Prostate gland (tissue), 2 donors: ENCODE results near the gene RBBP9. TPM values are rescaled to one million over a fixed set of nuclear protein-coding genes. Genes with fewer than 3 reads are reported as not detected.
"Not testable (repeated sequence)": the region's sequence is repeated elsewhere in the genome, so short reads cannot be mapped to it uniquely, and the experiment has no call there.

Experiments used
- DNase-seq: peaks from one replicate; pipeline ENCODE4 v3.0.0-alpha.2; 2019; ENCODE audit warnings: low spot score
- H3K27ac ChIP-seq, 2 donors: fragments of 200-600 bp; sonication (generic); 2 replicates each; pipeline ENCODE4 v1.5.1; 2017 to 2019
- H3K27me3 ChIP-seq: fragments of 200-600 bp; sonication (generic); replicated peaks from 2 replicates; pipeline ENCODE4 v1.5.1; 2019; ENCODE audit not compliant: insufficient read depth
- H3K36me3 ChIP-seq, 2 donors: fragments of 200-600 bp; sonication (generic); 1 replicate in 1 of 2; 2 replicates in 1 of 2; pipeline versions ENCODE4 v1.5.1 to v1.8.1; 2017 to 2019
- H3K4me1 ChIP-seq: fragments of 200-600 bp; sonication (generic); replicated peaks from 2 replicates; pipeline ENCODE4 v1.5.1; 2019
- H3K4me3 ChIP-seq, 2 donors: fragments of 200-600 bp; sonication (generic); 2 replicates each; pipeline ENCODE4 v1.5.1; 2017 to 2019
- H3K9me3 ChIP-seq: fragments of 200-600 bp; sonication (generic); 2 replicates; pipeline ENCODE4 v1.5.1; 2017
- CTCF ChIP-seq, 4 experiments: fragments of 200-600 bp in 2 of 4; fragments of 450-650 bp in 2 of 4; sonication (generic) in 2 of 4; IDR thresholded peaks; 1 replicate in 3 of 4; 2 replicates in 1 of 4; pipeline ENCODE4 v1.5.1; 2016 to 2019; ENCODE audit warnings: antibody characterized with exemption in 4 of 4, mild to moderate bottlenecking in 2 of 4, moderate library complexity in 2 of 4
- POLR2A ChIP-seq: fragments of 450-650 bp; IDR thresholded peaks from one replicate; pipeline ENCODE4 v1.6.1; 2016; ENCODE audit warnings: antibody characterized with exemption, mild to moderate bottlenecking
- POLR2AphosphoS5 ChIP-seq: sonication (generic); formaldehyde crosslinking; IDR thresholded peaks from one replicate; pipeline ENCODE4 v1.6.1; 2017; ENCODE audit warnings: antibody characterized with exemption
- WGBS: methylation state at CpG from one replicate; pipeline ENCODE4 v1.1.5; 2018; 5-methylcytosine and 5-hydroxymethylcytosine counted together
- intact Hi-C: fragments of 100-400 bp; cut with DNase I; formaldehyde crosslinking; loops from one replicate; pipeline ENCODE4 v1.14.2; 2022
- total RNA-seq, 2 donors: library from RNA; depleted of rRNA; stranded (reverse); fragments of >200 nt; gene quantifications; one replicate each; pipeline ENCODE4 v1.1.0, GENCODE V29; 2016

Gene RBBP9
- total RNA-seq, 2 donors from 2014 or later = 14.4 to 21.3 TPM

DNA sequence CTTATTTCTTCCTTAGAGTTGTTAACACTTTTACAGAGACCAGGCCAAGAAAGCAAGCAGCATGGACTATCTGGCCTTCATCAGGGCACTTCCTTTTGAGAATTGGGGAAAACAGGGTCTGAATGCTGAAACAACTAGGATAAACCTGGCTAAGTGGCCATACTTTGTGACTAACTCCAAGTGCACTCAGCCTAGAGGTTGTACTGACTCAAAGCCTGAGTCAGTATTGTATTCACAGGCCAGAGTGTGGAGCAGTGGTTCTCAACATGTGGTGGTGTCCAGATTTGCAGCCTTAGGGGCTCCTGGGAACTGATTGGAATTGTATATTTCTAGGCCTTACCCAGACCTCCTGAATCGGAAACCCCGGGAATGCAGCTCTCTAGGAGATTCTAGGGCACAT, 30.8 kb upstream of the RBBP9 start:
- 100% methylated on average over 2 of the region's 2 CpGs for WGBS
- no peak overlapping the region for H3K4me3 ChIP-seq
- DNase-seq = no peak
- H3K9me3 ChIP-seq = no peaks in the 10 kb centered on the region
- H3K27me3 ChIP-seq = no peaks in the 10 kb centered on the region
- no peaks in the 10 kb centered on the region for H3K4me1 ChIP-seq
- peaks cover 11 to 18% of the 10 kb centered on the region in 2 donors for H3K36me3 ChIP-seq
- H3K27ac ChIP-seq = no peak overlapping the region
- no peak for TF ChIP-seq POLR2AphosphoS5
- no peak for TF ChIP-seq CTCF (IDR thresholded peaks at IDR 0.05)
- TF ChIP-seq POLR2A = no peak
- intact Hi-C loops = no loop called here

GRCh38 chr20:18527339-18527738, 30.3 kb upstream of the RBBP9 start:
- DNase-seq = no peak
- H3K27ac ChIP-seq = no peak overlapping the region
- peaks cover 11 to 13% of the 10 kb centered on the region in 2 donors for H3K36me3 ChIP-seq
- no peaks in the 10 kb centered on the region for H3K4me1 ChIP-seq
- no peaks in the 10 kb centered on the region for H3K9me3 ChIP-seq
- H3K4me3 ChIP-seq = no peak overlapping the region
- TF ChIP-seq CTCF (IDR thresholded peaks at IDR 0.05) = no peak
- no peak for TF ChIP-seq POLR2AphosphoS5
- no peak for TF ChIP-seq POLR2A
- 94% methylated on average over 2 of the region's 2 CpGs for WGBS
- intact Hi-C loops = no loop called here
- H3K27me3 ChIP-seq = no peaks in the 10 kb centered on the region

DNA sequence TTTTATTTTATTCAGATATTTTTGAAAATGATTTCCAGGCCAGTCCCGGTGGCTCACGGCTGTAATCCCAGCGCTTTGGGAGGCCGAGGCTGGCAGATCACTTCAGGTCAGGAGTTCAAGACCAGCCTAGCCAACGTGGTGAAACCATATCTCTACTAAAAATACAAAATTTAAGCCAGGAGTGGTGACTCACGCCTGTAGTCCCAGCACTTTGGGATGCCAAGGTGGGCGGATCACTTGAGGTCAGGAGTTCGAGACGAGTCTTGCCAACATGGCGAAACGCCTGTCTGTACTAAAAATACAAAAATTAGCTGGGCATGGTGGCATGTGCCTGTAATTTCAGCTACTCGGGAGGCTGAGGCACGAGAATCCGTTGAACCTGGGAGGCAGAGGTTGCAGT, 29.7 kb upstream of the RBBP9 start:
- H3K4me1 ChIP-seq, H3K4me3 ChIP-seq, H3K9me3 ChIP-seq, DNase-seq, H3K27me3 ChIP-seq, H3K27ac ChIP-seq, intact Hi-C loops: not testable (repeated sequence)
- 79% methylated on average over 14 of the region's 14 CpGs for WGBS
- peaks cover 8 to 11% of the 10 kb centered on the region in 2 donors for H3K36me3 ChIP-seq

GRCh38 chr20:18524646-18525045, 27.6 kb upstream of the RBBP9 start:
- H3K36me3 ChIP-seq = peaks cover 0 to 11% of the 10 kb centered on the region in 2 donors
- 100% methylated on average over 1 of the region's 1 CpG for WGBS
- no peak for TF ChIP-seq POLR2AphosphoS5
- TF ChIP-seq POLR2A = no peak
- no peak for TF ChIP-seq CTCF (IDR thresholded peaks at IDR 0.05)
- no peaks in the 10 kb centered on the region for H3K9me3 ChIP-seq
- intact Hi-C loops = no loop called here
- no peak for DNase-seq
- H3K4me1 ChIP-seq = no peaks in the 10 kb centered on the region
- no peak overlapping the region for H3K4me3 ChIP-seq
- no peaks in the 10 kb centered on the region for H3K27me3 ChIP-seq
- H3K27ac ChIP-seq = no peak overlapping the region

DNA sequence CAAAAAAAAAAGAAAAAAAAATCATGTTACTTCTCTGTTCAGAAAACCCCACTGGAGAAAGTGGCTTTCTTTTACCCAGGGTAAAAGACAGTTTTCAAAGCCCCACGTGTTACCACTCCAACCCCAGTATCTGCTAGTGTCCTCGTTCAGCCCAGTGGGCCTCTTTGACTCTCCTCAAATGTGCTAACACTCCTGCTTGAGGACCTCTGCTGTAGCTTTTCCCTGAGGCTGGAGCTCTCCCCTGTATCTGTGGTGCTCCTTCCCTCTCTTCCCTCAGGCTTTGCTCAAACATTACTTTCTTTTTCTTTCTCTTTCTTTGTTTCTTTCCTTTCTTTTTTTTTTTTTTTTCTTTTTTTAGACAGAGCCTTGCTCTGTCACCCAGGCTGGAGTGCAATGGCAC, 26.0 kb upstream of the RBBP9 start:
- intact Hi-C loops = no loop called here
- no peak for TF ChIP-seq POLR2AphosphoS5
- TF ChIP-seq POLR2A = no peak
- no peak for TF ChIP-seq CTCF (IDR thresholded peaks at IDR 0.05)
- Histone ChIP-seq H3K27me3 (no peaks in the 10 kb centered on the region), H3K4me1 (no peaks in the 10 kb centered on the region), H3K9me3 (no peaks in the 10 kb centered on the region), H3K4me3 (no peak overlapping the region), H3K36me3 (peaks cover 0 to 9% of the 10 kb centered on the region in 2 donors), H3K27ac (no peak overlapping the region)
- 85% methylated on average over 2 of the region's 2 CpGs for WGBS
- no peak for DNase-seq

- H3K27me3 ChIP-seq, H3K4me3 ChIP-seq, H3K27ac ChIP-seq, H3K9me3 ChIP-seq, DNase-seq, intact Hi-C loops, H3K4me1 ChIP-seq, H3K36me3 ChIP-seq: not testable (repeated sequence)
- WGBS = 95% methylated on average over 9 of the region's 9 CpGs
Measured at GRCh38 chr20:18522066-18522465, 25.0 kb upstream of the RBBP9 start.
